Putamen (tissue), 1 donor: ENCODE measurements around the gene CLCF1.

Source experiments
- DNase-seq: peaks from one replicate; pipeline ENCODE4 v3.0.0-alpha.2; 2016; ENCODE audit warnings: low spot score

CLCF1 gene

GRCh38 chr11:67395555-67396258 is 22.3 kb upstream of the CLCF1 start:
- no peak for DNase-seq

GRCh38 chr11:67393990-67394389 is 20.6 kb upstream of the CLCF1 start:
- DNase-seq, result no peak

- no peak for DNase-seq
Observed at GRCh38 chr11:67393437-67393836, 20.0 kb upstream of the CLCF1 start.

DNA sequence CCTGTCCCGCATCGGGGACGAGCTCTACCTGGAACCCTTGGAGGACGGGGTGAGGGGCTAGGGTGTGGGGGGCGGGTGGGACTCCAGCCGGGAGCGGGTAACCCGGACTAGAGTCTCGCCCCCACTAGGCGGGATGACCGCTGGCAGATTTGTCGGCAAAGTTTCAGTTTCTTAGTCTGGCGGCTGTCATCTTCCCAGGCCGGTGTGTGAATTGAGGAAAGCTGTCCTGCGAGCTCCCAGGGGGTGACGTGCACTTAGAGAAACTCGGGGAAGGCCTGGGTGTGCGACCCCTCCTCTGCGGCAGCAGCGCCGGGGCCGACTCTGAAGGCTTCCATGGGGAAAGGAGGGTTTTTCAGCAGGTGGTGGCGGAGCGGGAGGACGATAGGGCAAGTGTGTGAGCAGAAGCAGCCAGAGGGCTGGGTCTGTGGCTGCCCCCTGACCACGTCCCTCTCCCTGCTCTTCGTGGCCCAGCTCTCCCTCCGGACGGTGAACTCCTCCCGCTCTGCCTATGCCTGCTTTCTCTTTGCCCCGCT is 18.9 kb upstream of the CLCF1 start:
- DNase-seq, result no peak

GRCh38 chr11:67391304-67392182 is 18.1 kb upstream of the CLCF1 start, which contains the start of gene RAD9A:
RAD9A (plus strand) TSS chr11:67391986; CDS start chr11:67392045, 59 bp downstream.
- peak; percentile 94 for DNase-seq

- DNase-seq, result no peak
Observed at GRCh38 chr11:67390947-67391303, 17.5 kb upstream of the CLCF1 start.

DNA sequence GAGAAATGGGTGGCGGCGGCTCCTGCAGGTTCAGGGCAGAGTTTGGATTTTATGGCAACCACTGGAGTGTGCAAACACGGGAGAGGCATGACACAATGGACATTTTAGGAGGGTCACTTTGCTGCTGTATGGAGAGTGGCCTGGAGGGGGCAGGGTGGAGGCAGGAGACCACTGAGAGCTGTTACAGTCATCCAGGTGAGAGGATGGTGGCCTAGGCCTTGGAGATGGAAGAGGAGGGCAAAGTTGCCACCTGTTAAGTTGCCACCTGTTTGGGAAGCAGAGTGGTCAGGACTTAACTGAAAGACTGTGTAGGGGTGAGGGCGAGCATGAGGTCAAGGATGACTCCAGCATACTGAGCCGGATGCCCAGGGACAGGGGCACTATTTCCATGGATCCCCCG is 16.1 kb upstream of the CLCF1 start:
- DNase-seq, result no peak

GRCh38 chr11:67387518-67387917 is 14.1 kb upstream of the CLCF1 start:
- no peak for DNase-seq

GRCh38 chr11:67387069-67387468 is 13.7 kb upstream of the CLCF1 start:
- DNase-seq, result no peak

DNA sequence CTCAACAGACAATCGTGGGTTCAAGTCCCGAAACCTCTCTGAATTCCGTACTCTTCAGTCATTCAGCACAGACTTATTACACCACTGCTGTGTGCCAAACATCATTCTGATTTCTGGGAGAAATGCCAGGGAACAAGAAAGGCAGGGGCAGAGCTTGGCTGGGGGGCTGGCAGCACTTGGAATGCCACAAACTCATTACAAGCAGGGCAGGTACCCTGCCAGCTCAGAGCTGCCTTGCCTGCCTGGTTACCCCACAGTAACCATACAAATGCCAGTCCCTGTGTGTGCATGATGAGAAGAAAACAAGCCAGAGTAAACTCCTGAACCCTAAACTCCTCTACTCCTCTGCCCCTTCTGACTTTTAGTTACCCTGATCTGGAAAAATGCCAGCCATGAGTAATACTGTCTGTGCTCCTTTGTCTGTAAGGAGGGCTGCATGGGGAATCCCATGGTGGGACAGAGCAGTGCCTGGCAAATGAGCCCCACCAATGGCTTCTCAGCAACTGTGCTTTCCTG is 11.5 kb upstream of the CLCF1 start:
- no peak for DNase-seq

- DNase-seq, result peak; percentile 66
Observed at GRCh38 chr11:67382276-67383136, 9.1 kb upstream of the CLCF1 start.

GRCh38 chr11:67381244-67381972 is 8.0 kb upstream of the CLCF1 start:
- DNase-seq, result no peak

DNA sequence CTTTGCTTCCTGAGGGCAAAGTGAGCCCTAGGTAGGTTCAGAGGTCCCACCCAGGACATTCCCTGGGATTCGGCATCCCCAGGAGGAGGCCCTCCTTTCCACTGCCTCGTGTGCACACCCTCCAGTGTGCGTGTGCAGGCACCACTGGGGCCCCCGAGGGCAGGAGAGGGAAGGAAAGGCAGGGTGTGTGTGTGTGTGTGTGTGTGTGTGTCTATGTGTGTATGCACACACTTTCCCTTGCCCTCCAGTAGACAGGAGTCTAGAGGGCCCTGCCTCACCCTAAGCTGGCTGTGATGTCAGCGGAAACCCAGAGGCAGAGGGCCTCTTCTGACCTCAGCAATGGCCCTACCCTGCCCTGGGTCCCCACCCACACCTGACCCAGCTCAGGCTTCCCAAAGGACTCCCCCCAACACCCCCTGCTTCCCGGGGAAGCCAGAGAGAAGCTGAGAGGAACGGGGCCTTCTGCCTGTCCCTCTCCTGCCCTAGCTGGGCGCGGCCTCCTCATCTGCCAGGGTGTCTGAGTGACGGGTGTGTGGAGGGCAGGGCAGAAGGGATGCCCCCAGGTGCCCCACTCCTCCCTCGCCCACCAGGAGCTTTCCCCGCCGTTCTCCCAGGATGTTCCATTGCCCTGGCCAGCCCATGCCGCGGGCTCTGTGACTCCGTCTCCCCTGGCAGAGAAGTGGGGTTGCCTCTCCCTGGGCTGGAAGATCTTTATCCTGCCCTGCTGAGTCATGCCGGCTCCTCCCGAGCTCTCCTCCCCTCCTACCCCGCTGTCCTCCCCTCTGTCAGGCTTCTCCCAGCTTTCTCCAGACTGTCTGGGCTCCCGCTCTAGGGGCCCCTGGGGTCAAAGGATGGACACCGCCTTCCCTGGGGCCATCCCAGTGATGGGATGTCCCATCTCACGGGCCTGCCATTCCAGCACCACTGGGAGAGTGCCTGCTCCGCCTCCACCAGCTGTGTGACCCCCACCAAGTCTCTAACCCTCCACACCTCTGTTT is 6.0 kb upstream of the CLCF1 start:
- DNase-seq, result no peak

DNA sequence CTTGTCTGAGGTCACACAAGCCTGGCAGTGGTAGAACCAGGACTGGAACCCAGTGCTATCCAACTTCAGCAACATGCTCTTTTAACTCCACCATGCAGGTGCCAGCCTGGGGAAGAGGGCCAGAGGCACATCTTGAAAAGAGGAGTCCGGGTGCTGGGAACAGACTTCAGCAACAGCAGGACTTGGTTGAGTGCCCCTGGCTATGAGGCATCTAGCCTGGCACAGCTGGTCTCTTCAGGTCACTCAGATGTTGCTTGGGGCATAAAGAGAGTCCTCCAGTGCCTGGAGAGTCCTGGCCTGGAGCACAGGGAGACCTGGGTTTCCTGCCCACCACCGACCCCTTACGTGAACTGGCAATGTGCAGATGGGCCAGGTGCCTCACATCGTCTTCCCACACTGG is 5.1 kb upstream of the CLCF1 start:
- DNase-seq, result no peak

GRCh38 chr11:67376873-67377808 is 3.7 kb upstream of the CLCF1 start:
- DNase-seq, result no peak

DNA sequence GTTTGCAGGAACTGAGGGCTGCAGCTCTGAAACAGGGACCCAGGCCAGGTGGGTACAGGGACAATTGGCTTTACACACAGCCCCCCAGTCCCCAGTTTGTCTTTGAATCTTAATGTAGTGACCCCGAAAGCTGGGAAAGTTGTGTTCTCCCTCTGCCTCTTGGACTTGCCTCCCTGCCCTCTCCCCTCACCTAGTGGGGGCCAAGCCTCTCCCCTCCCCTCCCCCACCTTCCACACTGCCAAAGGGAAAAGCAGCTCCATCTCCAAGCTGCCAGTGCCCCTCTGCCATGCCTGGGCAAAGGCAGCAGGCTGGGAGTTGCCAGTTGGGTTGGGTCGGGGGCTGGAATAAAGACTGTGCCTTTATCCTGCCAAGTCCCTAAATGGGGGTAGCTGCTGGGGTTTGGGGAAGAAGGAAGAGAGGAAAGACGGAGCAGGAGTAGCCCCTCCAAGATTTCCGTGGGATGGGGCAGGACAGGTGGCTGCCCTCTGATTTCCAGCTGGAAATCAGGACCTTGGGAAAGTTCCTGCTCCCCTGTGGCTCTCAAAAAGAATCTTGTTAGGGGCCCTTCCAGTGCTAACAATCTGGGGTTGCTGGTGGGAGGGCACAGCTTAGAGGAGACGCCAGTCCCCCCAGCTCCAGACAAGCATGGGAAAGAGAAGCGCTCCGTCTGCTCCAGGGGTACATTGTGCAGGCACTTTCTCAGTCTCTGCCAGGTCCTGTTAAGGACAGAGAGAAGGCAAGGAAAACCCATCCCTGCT is 2.8 kb upstream of the CLCF1 start:
- no peak for DNase-seq

- no peak for DNase-seq
Observed at GRCh38 chr11:67375320-67376055, 2.1 kb upstream of the CLCF1 start.
